Activated naive CD4-positive, alpha-beta T cell treated with anti-CD3 and anti-CD28 coated beads, Interleukin-2, amount 50 U/mL, for 72 hours (primary cell): Measurements from ENCODE around the gene SDHAF4. TPM values are rescaled to one million over a fixed set of nuclear protein-coding genes. Genes with fewer than 3 reads are reported as not detected.
A peak's percentile ranks its signal among the peaks of the same experiment; 100 is the strongest.

Experiments
- ATAC-seq, 2 donors: fragments of 150-1000 bp; cut with Tn5 transposase; 2 replicates each; pipeline ENCODE4 v1.10.0; 2021; ENCODE audit warnings: mild to moderate bottlenecking in 2 of 2, moderate library complexity in 2 of 2
- DNase-seq, 2 donors: peaks; one replicate each; pipeline ENCODE4 v3.0.0; 2021 to 2022; ENCODE audit warnings: low spot score in 2 of 2
- H3K27ac Mint-ChIP-seq, 2 donors: one replicate each; pipeline ENCODE4 v1.8.0; 2022; ENCODE audit warnings: mild to moderate bottlenecking in 2 of 2, mixed read lengths in 2 of 2
- H3K36me3 Mint-ChIP-seq, 2 donors: one replicate each; pipeline ENCODE4 v1.8.0; 2022; ENCODE audit warnings: mixed read lengths in 2 of 2
- H3K9me3 Mint-ChIP-seq, 2 donors: one replicate each; pipeline ENCODE4 v1.8.0; 2022; ENCODE audit warnings: mixed read lengths in 2 of 2
- total RNA-seq, 2 donors: library from RNA; stranded (reverse); gene quantifications; one replicate each; pipeline ENCODE4 v1.2.3, GENCODE V29; 2022

The SDHAF4 gene
- total RNA-seq, 2 donors from 2014 or later = 13.3 to 14.4 TPM

GRCh38 chr6:70627500-70628254 lies 60.9 kb downstream of the SDHAF4 start:
- no peaks in the 10 kb centered on the region for H3K36me3 Mint-ChIP-seq
- H3K9me3 Mint-ChIP-seq = no peaks in the 10 kb centered on the region
- no peak overlapping the region for H3K27ac Mint-ChIP-seq
- DNase-seq (no peak), ATAC-seq (no peak)

DNA sequence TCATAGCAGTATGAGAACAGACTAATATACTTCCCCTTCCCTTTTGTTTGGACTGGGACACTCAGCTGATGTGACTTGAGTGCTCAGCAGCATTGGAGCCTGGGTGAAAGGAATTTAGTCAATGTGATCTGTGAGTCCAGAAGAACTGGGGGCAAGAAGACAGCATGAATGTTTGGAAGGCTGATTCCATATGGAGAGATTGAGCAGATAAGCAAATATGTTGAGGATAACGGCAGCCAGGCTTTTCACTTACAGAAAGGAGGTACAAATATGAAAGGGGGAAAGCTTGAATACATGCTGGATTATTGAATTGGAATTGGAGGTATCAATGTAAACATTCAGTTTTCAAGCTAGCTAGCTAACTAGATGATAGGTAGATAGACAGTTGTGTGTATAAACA lies 63.2 kb downstream of the SDHAF4 start:
- no peaks in the 10 kb centered on the region for H3K36me3 Mint-ChIP-seq
- H3K27ac Mint-ChIP-seq = no peak overlapping the region
- no peaks in the 10 kb centered on the region for H3K9me3 Mint-ChIP-seq
- no peak for ATAC-seq
- DNase-seq = no peak

DNA sequence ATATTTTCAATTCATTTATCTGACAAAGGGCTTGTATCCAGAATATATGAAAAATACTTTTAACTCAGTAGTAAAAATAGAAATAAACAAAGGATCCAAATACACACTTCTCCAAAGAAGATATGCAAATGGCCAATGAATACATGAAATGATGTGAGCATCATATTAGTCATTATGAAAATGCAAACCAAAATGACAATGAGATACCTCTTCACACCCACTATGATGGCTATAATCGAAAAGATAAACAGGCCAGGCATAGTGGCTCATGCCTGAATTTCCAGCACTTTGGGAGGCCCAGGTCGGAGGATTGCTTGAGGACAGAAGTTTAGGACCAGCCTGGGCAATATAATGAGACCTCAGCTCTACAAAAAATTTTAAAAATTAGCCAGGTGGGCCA lies 67.1 kb downstream of the SDHAF4 start:
- Mint-ChIP-seq H3K27ac (no peak overlapping the region), H3K9me3 (no peaks in the 10 kb centered on the region), H3K36me3 (no peaks in the 10 kb centered on the region)
- ATAC-seq (peak in 1 of 2 donors; percentile 71), DNase-seq (no peak)

DNA sequence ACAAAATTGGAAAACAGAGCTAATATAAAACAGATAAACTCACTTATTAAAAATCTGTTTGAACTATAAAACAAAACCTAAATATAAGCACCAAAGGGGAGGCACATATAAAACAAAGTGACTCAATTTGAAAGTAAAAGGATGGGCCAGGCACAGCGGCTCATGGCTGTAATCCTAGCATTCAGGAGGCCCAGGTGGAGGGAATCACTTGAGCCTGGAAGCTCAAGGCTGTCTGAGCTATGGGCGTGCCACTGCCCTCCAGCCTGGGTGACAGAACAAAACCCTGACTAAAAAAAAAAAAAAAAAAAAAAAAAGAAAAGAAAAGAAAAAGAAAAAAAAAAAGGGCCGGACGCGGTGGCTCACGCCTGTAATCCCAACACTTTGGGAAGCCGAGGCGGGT lies 69.9 kb downstream of the SDHAF4 start:
- Mint-ChIP-seq H3K9me3 (no peaks in the 10 kb centered on the region), H3K27ac (no peak overlapping the region), H3K36me3 (no peaks in the 10 kb centered on the region)
- no peak for DNase-seq
- ATAC-seq = no peak

DNA sequence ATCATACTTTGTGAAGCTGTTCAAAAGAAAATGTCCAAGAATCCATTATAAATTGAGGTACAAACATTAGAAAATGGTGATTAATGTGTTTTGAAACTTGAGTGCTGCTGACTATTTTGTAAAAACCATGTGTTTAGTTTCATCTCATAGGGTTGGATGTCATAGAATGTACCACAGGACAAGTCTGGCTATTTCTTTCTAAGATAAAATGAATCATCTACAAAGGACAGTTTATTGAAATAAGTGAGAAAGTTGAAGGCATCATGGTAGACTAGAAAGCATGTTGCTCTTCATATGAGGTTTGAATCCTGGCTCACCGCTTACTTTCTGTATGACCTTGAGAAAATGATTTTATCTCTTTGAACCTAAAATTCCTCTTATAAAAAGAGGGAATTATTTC lies 71.7 kb downstream of the SDHAF4 start:
- DNase-seq (no peak), ATAC-seq (peak in 1 of 2 donors; percentile 32)
- no peaks in the 10 kb centered on the region for H3K36me3 Mint-ChIP-seq
- H3K27ac Mint-ChIP-seq = no peak overlapping the region
- H3K9me3 Mint-ChIP-seq = no peaks in the 10 kb centered on the region

Other genes starting within 250 kb of the SDHAF4 start
- 10 to 100 TPM in 1 of 2 donors, 1 to 10 TPM in 1; 8.0 to 11.3 TPM for gene FAM135A, start 153.4 kb upstream of the SDHAF4 start, total RNA-seq
- gene SMAP1, start 101.0 kb downstream of the SDHAF4 start, total RNA-seq = 10 to 100 TPM; 20.4 to 23.6 TPM